ENCODE results near the gene PDGFD. TPM values are rescaled to one million over a fixed set of nuclear protein-coding genes. Genes with fewer than 3 reads are reported as not detected.

The PDGFD gene
- total and polyA plus RNA-seq, 4 experiments from 2014 or later, result 0.10 TPM; not detected in 3

DNA sequence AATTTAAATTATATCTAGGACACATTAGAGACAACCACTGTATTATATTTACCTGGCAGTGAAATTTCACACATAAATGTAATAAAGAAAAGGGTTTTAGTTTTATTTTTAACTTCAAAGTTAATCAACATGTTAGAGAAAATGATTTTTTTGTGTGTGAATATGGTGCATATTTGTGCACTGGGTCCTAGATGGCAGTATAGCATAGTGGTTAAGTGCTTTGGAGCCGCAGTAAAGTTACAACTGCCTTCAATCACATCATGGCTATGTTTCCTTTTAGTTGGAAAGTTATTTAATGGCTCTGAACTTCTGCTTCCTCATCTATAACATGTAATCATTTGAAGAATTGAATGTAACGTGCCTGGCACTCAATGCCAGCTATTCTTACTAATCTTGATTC, 236.4 kb downstream of the PDGFD start:
- CTCF ChIA-PET (ENCODE audit: partially characterized antibody), result no interaction called here
- Histone ChIP-seq H3K4me1 (ENCODE audit: insufficient read depth, low read length) (no peaks in the 10 kb centered on the region), H3K9me3 (ENCODE audit: control insufficient read depth in 1 of 2, low read length in 2 of 2) (no peaks in the 10 kb centered on the region), H3K4me3 (ENCODE audit: low read length in 2 of 2) (no peak overlapping the region), H3K27me3 (ENCODE audit: insufficient read depth, low read length) (no peaks in the 10 kb centered on the region), H3K27ac (ENCODE audit: low read depth, low read length) (no peak overlapping the region), H3K36me3 (ENCODE audit: insufficient read depth, low read length) (no peaks in the 10 kb centered on the region)
- POLR2A ChIA-PET (ENCODE audit: partially characterized antibody), result no interaction called here
- no peaks in the 10 kb centered on the region for H3K9me3 Mint-ChIP-seq
- H3K4me3 Mint-ChIP-seq, result no peak overlapping the region
- no peaks in the 10 kb centered on the region for H3K36me3 Mint-ChIP-seq
- no peaks in the 10 kb centered on the region for H3K4me1 Mint-ChIP-seq
- intact Hi-C loops (cut with micrococcal nuclease), result no loop called here
- H3K27me3 Mint-ChIP-seq, result peaks cover 0 to 2% of the 10 kb centered on the region in 2 donors
- no peak overlapping the region for H3K27ac Mint-ChIP-seq
- DNase-seq, result no peak

DNA sequence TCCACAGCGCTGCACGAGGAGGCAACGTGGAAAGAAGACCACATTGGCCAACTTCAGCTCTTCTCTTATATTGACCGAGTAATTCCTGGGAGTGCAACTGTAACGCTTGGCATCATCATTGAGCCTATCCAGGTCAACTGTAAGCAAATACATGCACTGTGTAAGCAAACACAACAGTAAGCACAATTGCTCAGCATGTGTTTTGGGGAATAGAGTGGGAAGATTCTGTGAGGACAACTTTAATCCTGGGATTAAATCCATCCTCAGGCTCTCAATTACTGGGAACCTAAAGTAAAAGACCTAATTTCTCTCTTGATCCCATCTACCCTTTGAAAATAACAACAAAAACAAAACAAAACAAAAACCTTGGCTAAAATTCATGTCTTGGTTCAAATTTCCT, 237.0 kb downstream of the PDGFD start:
- H3K27ac Mint-ChIP-seq, result no peak overlapping the region
- POLR2A ChIA-PET (ENCODE audit: partially characterized antibody), result no interaction called here
- Histone ChIP-seq H3K27me3 (ENCODE audit: insufficient read depth, low read length) (no peaks in the 10 kb centered on the region), H3K36me3 (ENCODE audit: insufficient read depth, low read length) (no peaks in the 10 kb centered on the region), H3K4me1 (ENCODE audit: insufficient read depth, low read length) (no peaks in the 10 kb centered on the region), H3K9me3 (ENCODE audit: control insufficient read depth in 1 of 2, low read length in 2 of 2) (no peaks in the 10 kb centered on the region), H3K4me3 (ENCODE audit: low read length in 2 of 2) (no peak overlapping the region), H3K27ac (ENCODE audit: low read depth, low read length) (no peak overlapping the region)
- no peaks in the 10 kb centered on the region for H3K9me3 Mint-ChIP-seq
- no peaks in the 10 kb centered on the region for H3K36me3 Mint-ChIP-seq
- peaks cover 0 to 2% of the 10 kb centered on the region in 2 donors for H3K27me3 Mint-ChIP-seq
- H3K4me1 Mint-ChIP-seq, result no peaks in the 10 kb centered on the region
- H3K4me3 Mint-ChIP-seq, result no peak overlapping the region
- no peak for DNase-seq
- intact Hi-C loops (cut with micrococcal nuclease), result no loop called here
- CTCF ChIA-PET (ENCODE audit: partially characterized antibody), result no interaction called here

DNA sequence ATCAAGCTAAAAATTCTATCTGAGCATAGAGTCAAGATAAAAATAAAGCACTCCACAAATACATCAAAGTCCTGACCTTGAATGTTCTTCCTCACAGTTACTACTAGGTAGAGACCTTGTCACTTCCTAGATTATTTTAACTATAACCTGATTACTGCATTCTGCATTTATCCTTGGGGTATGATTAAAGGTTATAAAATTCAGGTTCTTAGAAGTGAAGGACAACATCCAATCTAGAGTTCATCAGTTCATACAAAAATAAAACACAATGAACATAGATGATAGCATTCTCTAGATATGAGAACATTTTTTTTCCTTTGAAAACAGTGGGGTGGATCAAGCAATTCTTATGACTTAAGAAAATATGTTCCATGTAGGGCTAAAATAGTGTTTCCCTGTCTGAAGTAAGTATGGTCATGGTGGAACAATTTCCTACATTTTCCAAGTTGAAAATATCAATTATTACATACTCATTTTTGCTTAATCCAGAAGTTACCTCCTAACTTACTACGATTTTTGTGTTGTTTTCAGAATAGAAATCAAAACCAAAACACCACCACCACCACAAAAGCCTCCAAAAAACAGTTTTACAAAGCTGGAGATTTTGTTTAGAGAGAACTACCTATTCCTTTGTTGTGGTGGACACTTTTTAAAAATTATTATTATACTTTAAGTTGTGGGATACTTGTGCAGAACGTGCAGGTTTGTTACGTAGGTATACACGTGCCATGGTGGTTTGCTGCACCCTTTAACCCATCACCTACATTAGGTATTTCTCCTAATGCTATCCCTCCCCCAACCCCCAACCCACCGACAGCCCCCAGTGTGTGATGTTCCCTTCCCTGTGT, 239.6 kb downstream of the PDGFD start:
- CTCF ChIA-PET (ENCODE audit: partially characterized antibody), result no interaction called here
- Histone ChIP-seq H3K36me3 (ENCODE audit: insufficient read depth, low read length) (no peaks in the 10 kb centered on the region), H3K27me3 (ENCODE audit: insufficient read depth, low read length) (no peaks in the 10 kb centered on the region), H3K27ac (ENCODE audit: low read depth, low read length) (no peak overlapping the region), H3K4me1 (ENCODE audit: insufficient read depth, low read length) (no peaks in the 10 kb centered on the region), H3K9me3 (ENCODE audit: control insufficient read depth in 1 of 2, low read length in 2 of 2) (no peaks in the 10 kb centered on the region), H3K4me3 (ENCODE audit: low read length in 2 of 2) (no peak overlapping the region)
- Mint-ChIP-seq H3K36me3 (no peaks in the 10 kb centered on the region), H3K4me1 (no peaks in the 10 kb centered on the region), H3K27me3 (no peaks in the 10 kb centered on the region), H3K4me3 (no peak overlapping the region), H3K9me3 (no peaks in the 10 kb centered on the region), H3K27ac (no peak overlapping the region)
- no peak for DNase-seq
- POLR2A ChIA-PET (ENCODE audit: partially characterized antibody), result no interaction called here
- intact Hi-C loops (cut with micrococcal nuclease), result no loop called here

DNA sequence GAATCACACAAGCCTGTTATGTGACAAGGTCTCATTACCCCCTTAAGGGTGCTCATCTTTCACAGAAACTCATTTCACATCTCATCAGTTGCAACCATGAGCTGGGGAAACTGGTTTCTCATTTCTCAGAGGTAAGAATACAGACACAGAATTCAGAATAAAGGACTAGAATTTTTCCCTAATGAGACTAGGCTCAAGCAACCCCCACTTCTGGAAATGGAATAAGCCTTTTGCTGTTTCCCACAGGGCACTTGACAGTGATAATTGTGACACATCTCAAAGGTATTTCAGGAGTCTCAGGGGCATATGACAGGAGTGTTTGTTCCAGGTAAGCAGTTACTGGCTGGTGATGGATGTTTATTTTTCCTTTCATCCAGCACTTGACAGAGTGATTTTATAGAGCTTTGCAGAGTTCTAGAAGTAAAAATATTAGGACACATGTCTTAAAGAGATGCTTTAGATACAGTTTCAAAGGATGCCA, 240.5 kb downstream of the PDGFD start:
- Mint-ChIP-seq H3K4me1 (no peaks in the 10 kb centered on the region), H3K9me3 (peaks cover 0 to 1% (median 0%) of the 10 kb centered on the region in 8 donors), H3K27ac (no peak overlapping the region), H3K4me3 (no peak overlapping the region), H3K36me3 (no peaks in the 10 kb centered on the region), H3K27me3 (no peaks in the 10 kb centered on the region)
- Histone ChIP-seq H3K4me1 (ENCODE audit: insufficient read depth, low read length) (no peaks in the 10 kb centered on the region), H3K36me3 (ENCODE audit: insufficient read depth, low read length) (no peaks in the 10 kb centered on the region), H3K4me3 (ENCODE audit: low read length in 2 of 2) (no peak overlapping the region), H3K27ac (ENCODE audit: low read depth, low read length) (no peak overlapping the region), H3K9me3 (ENCODE audit: control insufficient read depth in 1 of 2, low read length in 2 of 2) (no peaks in the 10 kb centered on the region), H3K27me3 (ENCODE audit: insufficient read depth, low read length) (no peaks in the 10 kb centered on the region)
- DNase-seq, result no peak
- ChIA-PET POLR2A (ENCODE audit: partially characterized antibody) (no interaction called here), CTCF (ENCODE audit: partially characterized antibody) (no interaction called here)
- intact Hi-C loops (cut with micrococcal nuclease), result no loop called here

DNA sequence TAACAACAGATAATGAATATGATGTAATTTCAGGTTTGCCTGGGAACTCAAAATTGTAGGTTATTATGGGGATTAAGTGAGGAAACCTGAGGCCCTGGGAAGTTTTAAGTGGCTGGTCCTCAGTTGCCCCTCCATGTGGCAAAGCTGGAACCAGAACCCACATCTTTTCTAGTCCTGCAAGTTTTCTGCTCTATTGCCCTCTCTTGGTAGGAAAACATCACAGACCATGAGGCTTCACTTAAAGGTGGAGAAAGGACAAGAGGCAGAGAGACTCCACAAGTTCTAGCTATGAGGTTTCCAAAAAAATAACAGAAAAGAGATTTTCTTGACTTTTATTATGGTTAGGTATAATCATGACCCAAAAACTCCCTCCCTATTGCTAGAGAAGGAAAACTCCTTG, 243.0 kb downstream of the PDGFD start:
- ChIA-PET POLR2A (ENCODE audit: partially characterized antibody) (no interaction called here), CTCF (ENCODE audit: partially characterized antibody) (no interaction called here)
- H3K9me3 ChIP-seq (ENCODE audit: control insufficient read depth in 1 of 2, low read length in 2 of 2), result no peaks in the 10 kb centered on the region
- no peaks in the 10 kb centered on the region for H3K4me1 Mint-ChIP-seq
- H3K4me1 ChIP-seq (ENCODE audit: insufficient read depth, low read length), result no peaks in the 10 kb centered on the region
- DNase-seq, result no peak
- H3K9me3 Mint-ChIP-seq, result peaks cover 0 to 4% (median 0%) of the 10 kb centered on the region in 8 donors
- H3K36me3 ChIP-seq (ENCODE audit: insufficient read depth, low read length), result no peaks in the 10 kb centered on the region
- no peak overlapping the region for H3K27ac Mint-ChIP-seq
- intact Hi-C loops (cut with micrococcal nuclease), result no loop called here
- no peak overlapping the region for H3K4me3 Mint-ChIP-seq
- H3K4me3 ChIP-seq (ENCODE audit: low read length in 2 of 2), result no peak overlapping the region
- no peaks in the 10 kb centered on the region for H3K27me3 ChIP-seq (ENCODE audit: insufficient read depth, low read length)
- H3K27me3 Mint-ChIP-seq, result no peaks in the 10 kb centered on the region
- no peak overlapping the region for H3K27ac ChIP-seq (ENCODE audit: low read depth, low read length)
- no peaks in the 10 kb centered on the region for H3K36me3 Mint-ChIP-seq

DNA sequence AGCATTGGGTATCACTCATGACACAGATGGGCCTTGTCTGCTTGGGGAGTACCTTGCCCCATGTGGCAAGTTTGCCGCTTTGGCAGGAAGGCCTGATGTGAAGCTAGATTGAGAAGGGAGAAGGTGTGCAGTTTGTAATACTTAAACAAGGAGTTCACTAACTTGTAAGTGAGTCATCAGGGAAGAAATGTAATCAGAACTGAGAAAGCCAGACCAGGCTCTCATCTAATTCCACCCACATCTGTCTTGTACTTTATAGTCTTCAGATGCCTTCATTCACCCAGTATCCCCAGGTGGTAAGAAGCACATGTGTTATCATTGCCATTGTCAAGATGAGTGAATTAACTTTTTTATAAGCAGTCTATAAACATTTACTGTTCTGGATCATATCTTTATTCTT, 243.5 kb downstream of the PDGFD start:
- Histone ChIP-seq H3K4me1 (ENCODE audit: insufficient read depth, low read length) (no peaks in the 10 kb centered on the region), H3K4me3 (ENCODE audit: low read length in 2 of 2) (no peak overlapping the region), H3K27ac (ENCODE audit: low read depth, low read length) (no peak overlapping the region), H3K36me3 (ENCODE audit: insufficient read depth, low read length) (no peaks in the 10 kb centered on the region), H3K27me3 (ENCODE audit: insufficient read depth, low read length) (no peaks in the 10 kb centered on the region), H3K9me3 (ENCODE audit: control insufficient read depth in 1 of 2, low read length in 2 of 2) (no peaks in the 10 kb centered on the region)
- no peak for DNase-seq
- ChIA-PET POLR2A (ENCODE audit: partially characterized antibody) (no interaction called here), CTCF (ENCODE audit: partially characterized antibody) (no interaction called here)
- Mint-ChIP-seq H3K27ac (no peak overlapping the region), H3K9me3 (peaks cover 0 to 5% (median under 1%) of the 10 kb centered on the region in 8 donors), H3K27me3 (no peaks in the 10 kb centered on the region), H3K36me3 (no peaks in the 10 kb centered on the region), H3K4me1 (no peaks in the 10 kb centered on the region), H3K4me3 (no peak overlapping the region)
- intact Hi-C loops (cut with micrococcal nuclease), result no loop called here

DNA sequence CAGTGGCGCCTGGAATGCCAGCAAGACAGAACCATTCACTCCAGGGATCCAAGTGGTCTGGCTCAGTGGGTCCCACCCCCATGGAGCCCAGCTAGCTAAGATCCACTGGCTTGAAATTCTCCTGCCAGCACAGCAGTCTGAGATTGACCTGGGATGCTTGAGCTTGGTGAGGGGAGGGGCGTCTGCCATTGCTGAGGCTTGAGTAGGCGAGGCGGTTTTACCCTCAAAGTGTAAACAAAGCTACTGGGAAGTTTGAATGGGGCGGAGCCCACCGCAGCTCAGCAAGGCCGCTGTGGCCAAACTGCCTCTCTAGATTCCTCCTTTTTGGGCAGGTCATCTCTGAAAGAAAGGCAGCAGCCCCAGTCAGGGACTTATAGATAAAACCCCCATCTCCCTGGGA, 253.2 kb downstream of the PDGFD start:
- Mint-ChIP-seq H3K9me3 (peaks cover 0 to 54% (median 19%) of the 10 kb centered on the region in 8 donors), H3K27ac (no peak overlapping the region), H3K4me1 (peaks cover 0 to 3% (median 0%) of the 10 kb centered on the region in 4 donors), H3K4me3 (no peak overlapping the region), H3K36me3 (no peaks in the 10 kb centered on the region), H3K27me3 (no peaks in the 10 kb centered on the region)
- Histone ChIP-seq H3K36me3 (ENCODE audit: insufficient read depth, low read length) (no peaks in the 10 kb centered on the region), H3K9me3 (ENCODE audit: control insufficient read depth in 1 of 2, low read length in 2 of 2) (no peaks in the 10 kb centered on the region), H3K27ac (ENCODE audit: low read depth, low read length) (no peak overlapping the region), H3K4me3 (ENCODE audit: low read length in 2 of 2) (no peak overlapping the region), H3K27me3 (ENCODE audit: insufficient read depth, low read length) (no peaks in the 10 kb centered on the region), H3K4me1 (ENCODE audit: insufficient read depth, low read length) (no peaks in the 10 kb centered on the region)
- intact Hi-C loops (cut with micrococcal nuclease), result no loop called here
- ChIA-PET POLR2A (ENCODE audit: partially characterized antibody) (no interaction called here), CTCF (ENCODE audit: partially characterized antibody) (no interaction called here)
- DNase-seq, result no peak

Data from CD4-positive, alpha-beta memory T cell (primary cell).